ENCODE measurements around the gene INSC. TPM values are rescaled to one million over a fixed set of nuclear protein-coding genes. Genes with fewer than 3 reads are reported as not detected.

The INSC gene
- total RNA-seq, 1 donor from 2014 or later = 0.23 TPM

DNA sequence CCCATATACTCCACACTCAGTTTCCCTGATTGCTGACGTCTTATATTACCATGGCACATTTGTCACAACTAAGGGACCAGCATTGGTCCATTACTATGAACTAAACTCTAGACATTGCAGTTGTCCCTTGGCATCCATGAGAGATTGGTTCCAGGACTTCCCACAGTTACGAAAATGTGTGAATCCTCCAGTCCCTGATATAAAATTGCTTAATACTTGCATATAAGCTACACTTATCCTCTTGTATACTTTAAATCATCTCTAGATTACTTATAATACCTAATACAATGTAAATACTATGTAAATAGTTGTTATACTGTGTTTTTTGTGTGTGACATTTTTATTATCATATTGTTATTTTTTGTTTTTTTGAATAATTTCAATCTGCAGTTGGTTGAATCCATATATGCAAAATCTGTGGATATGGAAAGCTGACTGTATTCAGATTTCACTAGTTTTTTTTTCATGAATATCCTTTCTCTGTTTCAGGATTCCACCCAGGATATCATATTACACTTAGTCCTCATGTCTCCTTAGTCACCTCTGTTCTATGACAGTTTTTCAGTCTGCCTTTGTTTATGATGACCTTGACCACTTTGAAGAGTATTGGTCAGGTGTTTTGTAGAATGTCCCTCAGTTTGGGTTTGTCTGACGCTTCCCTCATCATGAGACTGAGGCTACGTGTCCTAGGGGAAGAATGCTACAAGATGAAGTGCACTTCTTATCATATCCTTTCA is 55.3 kb downstream of the INSC start:
- TF ChIP-seq, protein P1, sequence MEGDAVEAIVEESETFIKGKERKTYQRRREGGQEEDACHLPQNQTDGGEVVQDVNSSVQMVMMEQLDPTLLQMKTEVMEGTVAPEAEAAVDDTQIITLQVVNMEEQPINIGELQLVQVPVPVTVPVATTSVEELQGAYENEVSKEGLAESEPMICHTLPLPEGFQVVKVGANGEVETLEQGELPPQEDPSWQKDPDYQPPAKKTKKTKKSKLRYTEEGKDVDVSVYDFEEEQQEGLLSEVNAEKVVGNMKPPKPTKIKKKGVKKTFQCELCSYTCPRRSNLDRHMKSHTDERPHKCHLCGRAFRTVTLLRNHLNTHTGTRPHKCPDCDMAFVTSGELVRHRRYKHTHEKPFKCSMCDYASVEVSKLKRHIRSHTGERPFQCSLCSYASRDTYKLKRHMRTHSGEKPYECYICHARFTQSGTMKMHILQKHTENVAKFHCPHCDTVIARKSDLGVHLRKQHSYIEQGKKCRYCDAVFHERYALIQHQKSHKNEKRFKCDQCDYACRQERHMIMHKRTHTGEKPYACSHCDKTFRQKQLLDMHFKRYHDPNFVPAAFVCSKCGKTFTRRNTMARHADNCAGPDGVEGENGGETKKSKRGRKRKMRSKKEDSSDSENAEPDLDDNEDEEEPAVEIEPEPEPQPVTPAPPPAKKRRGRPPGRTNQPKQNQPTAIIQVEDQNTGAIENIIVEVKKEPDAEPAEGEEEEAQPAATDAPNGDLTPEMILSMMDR (IDR thresholded peaks at IDR 0.05; ENCODE audit: unreplicated experiment) = no peak
- Mint-ChIP-seq H3K27ac (ENCODE audit: unreplicated experiment) (no peak overlapping the region), H3K27me3 (ENCODE audit: unreplicated experiment) (peaks cover 1% of the 10 kb centered on the region), H3K36me3 (ENCODE audit: low read depth, unreplicated experiment) (no peaks in the 10 kb centered on the region), H3K9me3 (ENCODE audit: unreplicated experiment) (no peaks in the 10 kb centered on the region), H3K4me3 (ENCODE audit: unreplicated experiment) (no peak overlapping the region), H3K4me1 (ENCODE audit: unreplicated experiment) (no peaks in the 10 kb centered on the region)
- no peak for DNase-seq (ENCODE audit: low spot score)

DNA sequence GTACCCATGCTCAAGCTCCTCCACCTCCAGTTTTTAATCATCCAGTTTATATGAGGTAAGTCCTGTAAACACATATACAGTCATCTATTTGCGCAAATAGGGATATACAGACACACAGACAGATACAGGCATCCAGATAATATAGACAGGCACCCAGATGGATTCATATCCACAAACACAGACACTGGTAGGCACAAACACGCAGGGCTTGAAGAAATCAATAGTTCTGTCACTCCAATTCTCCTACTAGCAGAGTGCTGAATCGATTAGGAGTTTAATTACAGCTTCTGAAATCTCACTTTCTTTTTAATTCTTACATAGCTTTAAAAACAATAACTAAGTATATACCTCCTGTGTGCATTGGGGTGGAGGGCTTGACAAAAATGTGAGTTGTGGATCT is 56.0 kb downstream of the INSC start:
- H3K4me1 Mint-ChIP-seq (ENCODE audit: unreplicated experiment) = no peaks in the 10 kb centered on the region
- no peak overlapping the region for H3K27ac Mint-ChIP-seq (ENCODE audit: unreplicated experiment)
- no peak for DNase-seq (ENCODE audit: low spot score)
- peaks cover 1% of the 10 kb centered on the region for H3K27me3 Mint-ChIP-seq (ENCODE audit: unreplicated experiment)
- TF ChIP-seq, protein P1 (IDR thresholded peaks at IDR 0.05; ENCODE audit: unreplicated experiment) = no peak
- no peaks in the 10 kb centered on the region for H3K36me3 Mint-ChIP-seq (ENCODE audit: low read depth, unreplicated experiment)
- H3K4me3 Mint-ChIP-seq (ENCODE audit: unreplicated experiment) = no peak overlapping the region
- H3K9me3 Mint-ChIP-seq (ENCODE audit: unreplicated experiment) = no peaks in the 10 kb centered on the region

DNA sequence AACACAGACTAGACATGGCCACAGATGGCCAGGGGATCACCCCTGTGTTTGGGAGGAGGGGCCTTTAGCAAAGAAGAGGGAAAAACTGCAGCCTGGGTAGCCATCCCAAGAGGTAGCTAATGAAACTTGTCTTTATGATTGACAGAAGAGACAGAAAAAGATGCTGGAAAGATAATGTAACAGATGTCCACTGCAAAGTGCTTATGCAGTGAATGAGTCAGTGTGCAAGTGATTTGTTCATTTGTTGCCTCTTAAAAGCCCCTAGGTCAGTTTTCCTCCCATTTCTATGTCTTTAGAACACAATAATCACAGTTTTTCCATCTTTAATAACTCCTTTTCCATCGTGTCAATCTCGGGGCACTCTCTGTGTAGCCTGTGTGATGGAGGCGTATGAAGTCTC is 57.2 kb downstream of the INSC start:
- TF ChIP-seq, protein P1 (IDR thresholded peaks at IDR 0.05; ENCODE audit: unreplicated experiment) = no peak
- no peaks in the 10 kb centered on the region for H3K9me3 Mint-ChIP-seq (ENCODE audit: unreplicated experiment)
- H3K27ac Mint-ChIP-seq (ENCODE audit: unreplicated experiment) = no peak overlapping the region
- no peaks in the 10 kb centered on the region for H3K4me1 Mint-ChIP-seq (ENCODE audit: unreplicated experiment)
- no peaks in the 10 kb centered on the region for H3K36me3 Mint-ChIP-seq (ENCODE audit: low read depth, unreplicated experiment)
- peaks cover 1% of the 10 kb centered on the region for H3K27me3 Mint-ChIP-seq (ENCODE audit: unreplicated experiment)
- no peak for DNase-seq (ENCODE audit: low spot score)
- no peak overlapping the region for H3K4me3 Mint-ChIP-seq (ENCODE audit: unreplicated experiment)

DNA sequence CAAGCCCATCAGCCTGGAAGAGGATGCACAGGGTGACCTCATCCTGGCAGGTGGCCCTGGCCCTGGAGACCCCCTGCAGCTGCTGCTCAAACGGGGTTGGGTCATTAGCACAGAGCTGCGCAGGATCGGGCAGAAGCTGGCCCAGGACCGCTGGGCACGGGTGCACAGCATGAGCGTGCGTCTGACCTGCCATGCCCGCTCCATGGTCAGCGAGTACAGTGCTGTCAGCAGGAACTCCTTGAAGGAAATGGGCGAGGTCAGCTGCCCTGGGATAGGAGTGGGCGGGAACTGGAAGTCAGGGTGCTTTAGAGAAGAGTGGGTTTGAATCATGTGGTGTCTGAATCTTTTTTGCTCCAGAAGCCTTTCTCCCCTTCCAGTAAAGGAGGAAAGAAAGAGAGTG is 61.1 kb downstream of the INSC start:
- no peaks in the 10 kb centered on the region for H3K9me3 Mint-ChIP-seq (ENCODE audit: unreplicated experiment)

DNA sequence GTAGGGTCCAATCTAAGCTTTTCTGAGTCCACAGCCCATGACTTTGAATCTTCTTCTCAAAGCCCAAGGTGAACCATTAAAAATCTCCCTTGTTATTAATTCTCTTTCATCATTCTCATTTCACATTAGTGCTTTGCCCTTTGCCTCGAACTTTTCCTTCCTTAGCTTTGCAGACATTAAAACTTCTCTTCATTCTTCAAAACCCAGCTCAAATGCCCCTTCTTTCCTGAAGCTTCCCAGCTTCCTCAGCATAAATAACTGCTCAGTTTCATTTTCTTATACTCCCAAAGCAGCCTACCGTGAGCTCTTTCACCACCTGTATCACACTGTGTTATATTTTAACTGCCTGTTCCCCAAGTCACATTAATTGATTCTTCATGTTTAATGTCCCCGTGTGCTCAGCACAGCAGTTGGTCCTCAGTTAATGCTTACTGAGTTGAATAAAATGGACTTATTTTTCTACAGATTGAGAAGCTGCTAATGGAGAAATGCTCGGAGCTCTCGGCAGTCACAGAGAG is 62.0 kb downstream of the INSC start:
- no peak overlapping the region for H3K4me3 Mint-ChIP-seq (ENCODE audit: unreplicated experiment)
- no peak for DNase-seq (ENCODE audit: low spot score)
- H3K27ac Mint-ChIP-seq (ENCODE audit: unreplicated experiment) = no peak overlapping the region
- H3K9me3 Mint-ChIP-seq (ENCODE audit: unreplicated experiment) = no peaks in the 10 kb centered on the region
- H3K27me3 Mint-ChIP-seq (ENCODE audit: unreplicated experiment) = peaks cover 1% of the 10 kb centered on the region
- H3K36me3 Mint-ChIP-seq (ENCODE audit: low read depth, unreplicated experiment) = no peaks in the 10 kb centered on the region
- TF ChIP-seq, protein P1 (IDR thresholded peaks at IDR 0.05; ENCODE audit: unreplicated experiment) = no peak
- H3K4me1 Mint-ChIP-seq (ENCODE audit: unreplicated experiment) = no peaks in the 10 kb centered on the region

More for the DNA sequence above, 61.1 kb downstream of the INSC start:
- TF ChIP-seq, protein P1 (IDR thresholded peaks at IDR 0.05; ENCODE audit: unreplicated experiment) = no peak
- no peak overlapping the region for H3K27ac Mint-ChIP-seq (ENCODE audit: unreplicated experiment)
- no peaks in the 10 kb centered on the region for H3K36me3 Mint-ChIP-seq (ENCODE audit: low read depth, unreplicated experiment)
- peaks cover 1% of the 10 kb centered on the region for H3K27me3 Mint-ChIP-seq (ENCODE audit: unreplicated experiment)
- H3K4me1 Mint-ChIP-seq (ENCODE audit: unreplicated experiment) = no peaks in the 10 kb centered on the region
- DNase-seq (ENCODE audit: low spot score) = no peak
- no peak overlapping the region for H3K4me3 Mint-ChIP-seq (ENCODE audit: unreplicated experiment)
